Nucleus accumbens (tissue), 56 donors: ENCODE data around the gene GFPT1.
A peak's percentile ranks its signal among the peaks of the same experiment; 100 is the strongest.
"Not testable (repeated sequence)": the region's sequence is repeated elsewhere in the genome, so short reads cannot be mapped to it uniquely, and the experiment has no call there.

Source experiments
- DNase-seq, 56 donors: peaks; one replicate each; lab custom pipeline; 2025; lab: John Stamatoyannopoulos, UW

GFPT1 gene

GRCh38 chr2:69385443-69386151 lies 1.4 kb downstream of the GFPT1 start:
- DNase-seq: no peak

GRCh38 chr2:69384618-69385081 lies 2.4 kb downstream of the GFPT1 start:
- DNase-seq: no peak

- DNase-seq: no peak
Measured at GRCh38 chr2:69383176-69383812, 3.7 kb downstream of the GFPT1 start.

- DNase-seq: no peak
Measured at GRCh38 chr2:69382547-69382946, 4.5 kb downstream of the GFPT1 start.

- no peak for DNase-seq
Measured at GRCh38 chr2:69381337-69381737, 5.7 kb downstream of the GFPT1 start.

GRCh38 chr2:69380072-69380917 lies 6.7 kb downstream of the GFPT1 start:
- DNase-seq: no peak

GRCh38 chr2:69376403-69376802 lies 10.6 kb downstream of the GFPT1 start:
- no peak for DNase-seq

GRCh38 chr2:69375494-69376353 lies 11.3 kb downstream of the GFPT1 start:
- peak in 1 of 56 donors; percentile 3 for DNase-seq

GRCh38 chr2:69372767-69373166 lies 14.3 kb downstream of the GFPT1 start:
- no peak for DNase-seq

GRCh38 chr2:69369802-69370201 lies 17.2 kb downstream of the GFPT1 start:
- no peak for DNase-seq

- no peak for DNase-seq
Measured at GRCh38 chr2:69368588-69368987, 18.4 kb downstream of the GFPT1 start.

GRCh38 chr2:69359371-69359770 lies 27.7 kb downstream of the GFPT1 start:
- DNase-seq: no peak

GRCh38 chr2:69358914-69359313 lies 28.1 kb downstream of the GFPT1 start:
- DNase-seq: no peak

- DNase-seq: no peak
Measured at GRCh38 chr2:69356471-69356870, 30.6 kb downstream of the GFPT1 start.

- not testable (repeated sequence) for DNase-seq
Measured at GRCh38 chr2:69354976-69355375, 32.1 kb downstream of the GFPT1 start.

- DNase-seq: no peak
Measured at GRCh38 chr2:69353360-69353759, 33.7 kb downstream of the GFPT1 start.

- no peak for DNase-seq
Measured at GRCh38 chr2:69348781-69349180, 38.2 kb downstream of the GFPT1 start.

GRCh38 chr2:69345434-69345833 lies 41.6 kb downstream of the GFPT1 start:
- DNase-seq: no peak

- DNase-seq: no peak
Measured at GRCh38 chr2:69344305-69344704, 42.7 kb downstream of the GFPT1 start.

- DNase-seq: no peak
Measured at GRCh38 chr2:69340101-69340775, 46.8 kb downstream of the GFPT1 start.
